ENCODE data around the gene NECAB2. TPM values are rescaled to one million over a fixed set of nuclear protein-coding genes. Genes with fewer than 3 reads are reported as not detected.

Gene NECAB2
- total RNA-seq, 4 donors from 2014 or later, result 0.90 TPM; not detected in 3

- Histone ChIP-seq H3K4me3 (no peak overlapping the region), H3K27ac (no peak overlapping the region), H3K36me3 (no peaks in the 10 kb centered on the region), H3K4me1 (peaks cover 0 to 5% (median 0%) of the 10 kb centered on the region in 4 donors), H3K27me3 (peaks cover 0 to 37% of the 10 kb centered on the region in 2 donors), H3K9me3 (no peaks in the 10 kb centered on the region)
- peak in 1 of 2 donors; percentile 8 for DNase-seq (ENCODE audit: low spot score in 2 of 2)
- 84 to 87% methylated on average over 5 to 8 of the region's 8 CpGs for WGBS, 2 donors
- TF ChIP-seq POLR2A (IDR thresholded peaks at IDR 0.05) (no peak), CTCF (IDR thresholded peaks at IDR 0.05) (no peak), EP300 (IDR thresholded peaks at IDR 0.05) (no peak)
These were observed 26.0 kb downstream of the NECAB2 start for GRCh38 chr16:83994087-83994486.

GRCh38 chr16:83994703-83995102 is 26.7 kb downstream of the NECAB2 start:
- Histone ChIP-seq H3K27me3 (peaks cover 0 to 37% of the 10 kb centered on the region in 2 donors), H3K36me3 (no peaks in the 10 kb centered on the region), H3K27ac (no peak overlapping the region), H3K9me3 (no peaks in the 10 kb centered on the region), H3K4me1 (peaks cover 0 to 5% (median 0%) of the 10 kb centered on the region in 4 donors), H3K4me3 (no peak overlapping the region)
- DNase-seq (ENCODE audit: low spot score in 2 of 2), result no peak
- TF ChIP-seq CTCF (IDR thresholded peaks at IDR 0.05) (no peak), POLR2A (IDR thresholded peaks at IDR 0.05) (no peak), EP300 (IDR thresholded peaks at IDR 0.05) (no peak)
- 75 to 80% methylated on average over 13 of the region's 13 CpGs for WGBS, 2 donors

GRCh38 chr16:83995754-83996153 is 27.7 kb downstream of the NECAB2 start:
- Histone ChIP-seq H3K4me3 (no peak overlapping the region), H3K27ac (no peak overlapping the region), H3K27me3 (peaks cover 0 to 32% of the 10 kb centered on the region in 2 donors), H3K4me1 (peaks cover 0 to 5% (median 0%) of the 10 kb centered on the region in 4 donors), H3K9me3 (no peaks in the 10 kb centered on the region), H3K36me3 (no peaks in the 10 kb centered on the region)
- WGBS, 2 donors, result 25 to 29% methylated on average over 13 to 21 of the region's 21 CpGs
- no peak for DNase-seq (ENCODE audit: low spot score in 2 of 2)
- TF ChIP-seq CTCF (IDR thresholded peaks at IDR 0.05), result no peak
- no peak for TF ChIP-seq EP300 (IDR thresholded peaks at IDR 0.05)
- no peak for TF ChIP-seq POLR2A (IDR thresholded peaks at IDR 0.05)

- H3K4me3 ChIP-seq, result no peak overlapping the region
- TF ChIP-seq CTCF (IDR thresholded peaks at IDR 0.05), result no peak
- TF ChIP-seq POLR2A (IDR thresholded peaks at IDR 0.05), result no peak
- no peak for TF ChIP-seq EP300 (IDR thresholded peaks at IDR 0.05)
- 85 to 88% methylated on average over 13 to 15 of the region's 15 CpGs for WGBS, 2 donors
- no peak overlapping the region for H3K27ac ChIP-seq
- no peaks in the 10 kb centered on the region for H3K9me3 ChIP-seq
- H3K4me1 ChIP-seq, result peaks cover 0 to 5% (median 0%) of the 10 kb centered on the region in 4 donors
- no peak for DNase-seq (ENCODE audit: low spot score in 2 of 2)
- no peaks in the 10 kb centered on the region for H3K36me3 ChIP-seq
- peaks cover 0 to 32% of the 10 kb centered on the region in 2 donors for H3K27me3 ChIP-seq
These were observed 28.6 kb downstream of the NECAB2 start for GRCh38 chr16:83996481-83997252.

- H3K4me1 ChIP-seq, result peaks cover 0 to 5% (median 0%) of the 10 kb centered on the region in 4 donors
- H3K9me3 ChIP-seq, result no peaks in the 10 kb centered on the region
- H3K27me3 ChIP-seq, result peaks cover 0 to 32% of the 10 kb centered on the region in 2 donors
- DNase-seq (ENCODE audit: low spot score in 2 of 2), result no peak
- H3K4me3 ChIP-seq, result no peak overlapping the region
- WGBS, 2 donors, result 88% methylated on average over 13 of the region's 13 CpGs
- no peak overlapping the region for H3K27ac ChIP-seq
- H3K36me3 ChIP-seq, result no peaks in the 10 kb centered on the region
- no peak for TF ChIP-seq EP300 (IDR thresholded peaks at IDR 0.05)
- no peak for TF ChIP-seq POLR2A (IDR thresholded peaks at IDR 0.05)
- TF ChIP-seq CTCF (IDR thresholded peaks at IDR 0.05), result no peak
These were observed 30.0 kb downstream of the NECAB2 start for GRCh38 chr16:83998091-83998490.

All from tibial nerve (tissue), 4 donors.